GM19372 (cell line): ENCODE results near the gene WFDC5.

ENCODE experiments used
- ATAC-seq: cut with Tn5 transposase; IDR thresholded peaks from one replicate; pipeline ENCODE4 v1.9.1; 2021; ENCODE audit warnings: mild to moderate bottlenecking, low read depth, moderate library complexity; ENCODE audit not compliant: unreplicated experiment

The WFDC5 gene

GRCh38 chr20:45115829-45116228 is 855 bp upstream of the WFDC5 start:
- ATAC-seq, result no peak

DNA sequence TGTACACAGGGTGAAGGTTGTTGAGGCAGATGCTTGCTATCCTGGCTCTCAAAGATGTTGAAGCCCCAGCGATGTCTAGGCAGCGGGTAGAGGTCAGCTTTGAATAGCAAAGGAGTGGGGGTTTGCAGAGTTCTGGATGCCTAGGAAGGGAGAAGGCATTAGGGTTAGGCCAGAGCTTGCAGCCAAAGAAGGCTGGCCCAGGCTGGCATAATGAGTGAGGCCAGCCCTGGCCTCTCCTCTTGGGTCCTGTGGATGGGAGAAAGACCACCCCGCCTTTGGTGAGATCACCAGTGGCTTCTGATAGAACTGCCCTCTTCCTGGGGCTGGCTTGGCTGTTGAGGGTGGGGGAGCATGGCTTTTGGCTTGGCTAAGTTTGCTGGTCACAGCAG is 406 bp upstream of the WFDC5 start:
- ATAC-seq, result no peak

- no peak for ATAC-seq
Observed at GRCh38 chr20:45113865-45114264, 1.1 kb downstream of the WFDC5 start.

GRCh38 chr20:45112754-45113153 is 2.2 kb downstream of the WFDC5 start:
- ATAC-seq, result no peak

DNA sequence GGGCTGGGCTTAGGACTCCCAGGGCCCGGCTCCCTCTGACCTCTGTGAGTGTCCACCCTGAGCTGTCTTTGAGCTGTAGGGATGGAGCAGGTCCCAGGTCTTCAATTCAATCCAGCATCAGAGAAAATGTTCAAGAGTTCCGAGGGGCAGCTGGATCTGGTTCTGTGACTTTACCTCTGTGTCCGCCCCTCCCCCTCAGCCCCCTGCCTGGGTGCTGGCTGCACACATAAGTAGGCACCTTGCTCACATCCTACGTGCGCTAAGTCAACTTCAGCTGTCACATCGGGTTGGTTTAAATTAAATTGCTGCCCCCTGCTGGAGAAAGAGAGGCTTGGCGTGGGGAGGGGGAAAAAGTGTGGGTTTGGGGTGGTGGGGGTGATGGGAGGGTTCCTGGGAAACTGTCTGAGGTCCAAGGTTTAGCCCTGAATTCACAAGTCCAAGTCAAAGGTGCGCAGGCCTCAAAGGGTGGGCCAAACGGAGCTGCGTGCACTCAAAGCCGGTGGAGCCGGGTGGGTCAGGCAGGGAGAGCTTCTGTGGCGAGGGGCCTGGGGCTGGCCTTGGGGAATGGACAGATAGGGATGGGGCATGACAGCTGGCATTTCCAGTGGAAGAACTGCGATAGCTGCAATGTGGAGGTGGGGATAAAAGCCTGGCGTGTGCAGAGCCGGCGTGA is 3.0 kb downstream of the WFDC5 start:
- ATAC-seq, result no peak

DNA sequence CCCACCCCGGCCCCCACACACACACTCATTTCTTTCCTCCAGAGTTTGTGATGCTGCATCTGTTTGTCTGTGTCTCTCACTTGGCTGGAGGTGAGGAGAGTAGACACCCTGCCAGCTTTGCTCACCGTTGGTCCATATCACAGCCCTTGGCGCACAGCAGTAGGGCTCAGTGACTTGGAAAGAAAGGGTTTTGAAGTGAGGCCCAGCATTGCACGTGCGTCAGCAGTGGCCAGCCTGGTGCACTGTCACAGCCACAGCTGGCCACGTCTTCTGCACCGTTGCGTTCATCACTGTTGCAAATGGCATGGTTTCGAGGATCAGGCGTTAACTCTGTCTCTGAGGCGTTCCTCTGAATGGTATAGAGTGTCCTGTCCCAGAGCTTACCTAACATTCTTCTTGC is 3.7 kb downstream of the WFDC5 start:
- ATAC-seq, result no peak

GRCh38 chr20:45110301-45110700 is 4.7 kb downstream of the WFDC5 start:
- no peak for ATAC-seq

- ATAC-seq, result no peak
Observed at GRCh38 chr20:45109634-45110033, 5.3 kb downstream of the WFDC5 start.

DNA sequence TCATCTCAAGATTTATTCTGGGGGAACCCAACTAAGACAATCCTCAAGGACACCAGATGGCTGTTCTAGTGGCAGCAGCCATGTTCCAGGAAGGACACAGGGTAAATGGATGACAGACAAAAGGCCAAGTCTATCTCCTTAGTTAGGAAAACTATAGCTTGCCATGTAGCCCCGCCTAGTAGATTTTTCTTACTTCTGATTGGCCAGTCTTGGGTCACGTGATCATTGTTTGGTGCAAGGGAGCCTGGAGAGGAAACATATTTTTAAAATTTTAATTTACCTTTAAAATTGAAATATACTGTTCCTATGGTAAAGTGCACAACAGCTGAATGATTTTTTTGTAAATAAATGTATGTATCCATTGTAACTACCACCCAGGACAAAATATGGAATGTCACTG is 9.7 kb downstream of the WFDC5 start:
- ATAC-seq, result no peak

- ATAC-seq, result no peak
Observed at GRCh38 chr20:45104786-45105185, 10.2 kb downstream of the WFDC5 start.

DNA sequence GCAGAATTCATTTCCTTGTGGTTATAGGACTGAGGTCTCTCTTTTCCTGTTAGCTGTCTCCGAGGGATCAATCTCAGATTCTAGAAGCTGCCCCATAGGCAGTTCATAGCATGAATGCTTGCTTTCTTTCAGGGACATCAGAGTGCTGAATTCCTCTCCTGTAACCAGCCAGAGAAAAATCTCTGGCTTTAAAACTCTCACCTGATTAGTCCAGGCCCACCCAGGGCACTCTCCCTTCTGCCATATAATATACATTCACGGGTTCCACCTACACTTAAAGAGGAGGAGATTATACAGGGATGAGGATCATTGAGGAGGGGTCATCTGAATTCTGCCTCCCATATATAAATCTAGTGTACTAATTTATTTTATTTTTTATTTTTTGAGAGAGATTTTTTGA is 11.9 kb downstream of the WFDC5 start:
- no peak for ATAC-seq

DNA sequence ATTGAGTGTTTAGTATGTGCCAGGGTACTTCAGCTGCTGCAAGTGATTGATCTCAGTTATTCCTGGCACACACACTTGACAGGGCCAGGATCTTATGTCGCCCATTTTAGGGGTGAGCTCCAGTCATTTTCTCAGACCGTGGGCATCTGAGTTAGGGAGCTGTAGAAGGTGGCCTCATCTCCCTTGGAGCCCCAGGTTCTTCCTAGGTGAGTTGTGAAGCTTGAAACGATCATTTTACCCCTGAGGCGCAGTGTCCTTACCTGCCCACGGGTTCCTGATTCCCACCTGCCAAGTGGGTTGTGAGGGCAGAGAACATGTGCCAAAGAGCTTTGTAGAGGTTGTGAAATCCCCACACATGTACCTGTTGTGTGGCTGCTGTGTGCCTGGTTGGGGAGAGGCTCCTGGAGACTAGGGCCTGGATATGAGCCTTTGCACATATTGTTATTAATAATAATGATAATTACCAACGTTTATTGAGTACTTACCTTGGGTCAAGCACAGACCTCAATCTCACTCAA is 13.6 kb downstream of the WFDC5 start:
- no peak for ATAC-seq

- no peak for ATAC-seq
Observed at GRCh38 chr20:45100563-45101245, 14.3 kb downstream of the WFDC5 start, which contains the start of gene KCNS1. KCNS1 (minus strand) TSS chr20:45101127; CDS start chr20:45099236, 1,891 bp downstream.

- no peak for ATAC-seq
Observed at GRCh38 chr20:45098103-45098773, 16.7 kb downstream of the WFDC5 start.

- no peak for ATAC-seq
Observed at GRCh38 chr20:45097485-45098102, 17.4 kb downstream of the WFDC5 start.

- no peak for ATAC-seq
Observed at GRCh38 chr20:45096781-45097180, 18.2 kb downstream of the WFDC5 start.

GRCh38 chr20:45095805-45096238 is 19.2 kb downstream of the WFDC5 start:
- ATAC-seq, result no peak

DNA sequence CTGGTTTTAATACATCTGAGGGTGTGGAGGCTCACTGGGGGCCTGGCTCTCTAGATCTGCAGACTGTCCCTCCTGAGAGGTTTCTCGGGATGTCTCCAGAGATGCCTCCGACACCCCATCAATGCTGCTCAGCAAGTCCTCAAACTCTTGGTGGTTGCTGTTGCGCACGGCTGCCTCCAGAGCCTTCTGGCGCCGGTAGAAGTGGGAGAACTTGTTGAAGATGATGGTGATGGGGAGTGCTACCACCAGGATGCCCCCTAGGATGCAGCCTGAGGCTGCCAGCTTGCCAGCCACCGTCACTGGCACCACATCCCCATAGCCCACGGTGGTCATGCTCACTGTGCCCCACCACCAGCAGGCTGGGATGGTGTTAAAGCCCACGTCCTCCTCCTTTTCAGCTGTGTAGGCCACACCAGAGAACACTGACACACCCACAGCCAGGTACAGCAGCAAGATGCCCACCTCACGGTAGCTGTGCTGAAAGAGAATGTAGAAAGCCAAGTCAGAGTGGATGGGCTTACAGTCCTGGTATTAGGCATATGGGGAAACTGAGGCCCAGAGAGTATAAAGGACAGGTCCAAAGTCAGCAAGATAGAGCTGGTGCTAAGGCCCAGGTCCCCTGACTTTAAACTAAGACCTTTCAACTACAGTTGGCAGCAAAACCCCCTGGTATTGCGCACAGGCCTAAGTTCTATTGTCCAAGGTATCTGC is 20.0 kb downstream of the WFDC5 start:
- no peak for ATAC-seq

- no peak for ATAC-seq
Observed at GRCh38 chr20:45094201-45094600, 20.8 kb downstream of the WFDC5 start.

DNA sequence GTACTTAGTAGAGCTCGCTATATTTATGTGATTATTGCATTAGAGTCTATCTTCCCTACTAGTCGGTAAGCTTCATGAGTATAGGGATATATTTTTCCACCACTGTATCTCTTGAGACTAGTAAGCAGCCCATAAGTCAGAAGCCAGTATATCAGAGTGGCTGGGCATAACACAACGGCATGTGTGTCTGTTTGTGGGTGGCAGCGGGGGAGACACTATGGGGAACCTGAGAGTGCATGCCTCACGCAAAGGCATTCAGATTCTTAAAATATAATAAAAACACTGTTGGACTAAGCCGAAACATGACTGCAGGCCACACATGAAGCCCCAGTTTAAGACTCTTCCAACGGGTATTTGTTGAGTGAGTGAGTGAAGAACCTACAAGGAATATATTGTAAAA is 22.1 kb downstream of the WFDC5 start:
- ATAC-seq, result no peak
